ENCODE measurements around the gene LCTL. TPM values are rescaled to one million over a fixed set of nuclear protein-coding genes. Genes with fewer than 3 reads are reported as not detected.

Gene LCTL
- total and polyA plus RNA-seq, 2 donors (not counting 1 experiment from before 2014, with no cell fraction given), result 0.66 to 0.96 TPM

GRCh38 chr15:66613743-66614142 lies 47.9 kb upstream of the LCTL start:
- no peaks in the 10 kb centered on the region for H4K20me1 ChIP-seq (ENCODE audit: control insufficient read depth, extremely low read depth, insufficient read depth, low read length)
- TF ChIP-seq, protein P1, sequence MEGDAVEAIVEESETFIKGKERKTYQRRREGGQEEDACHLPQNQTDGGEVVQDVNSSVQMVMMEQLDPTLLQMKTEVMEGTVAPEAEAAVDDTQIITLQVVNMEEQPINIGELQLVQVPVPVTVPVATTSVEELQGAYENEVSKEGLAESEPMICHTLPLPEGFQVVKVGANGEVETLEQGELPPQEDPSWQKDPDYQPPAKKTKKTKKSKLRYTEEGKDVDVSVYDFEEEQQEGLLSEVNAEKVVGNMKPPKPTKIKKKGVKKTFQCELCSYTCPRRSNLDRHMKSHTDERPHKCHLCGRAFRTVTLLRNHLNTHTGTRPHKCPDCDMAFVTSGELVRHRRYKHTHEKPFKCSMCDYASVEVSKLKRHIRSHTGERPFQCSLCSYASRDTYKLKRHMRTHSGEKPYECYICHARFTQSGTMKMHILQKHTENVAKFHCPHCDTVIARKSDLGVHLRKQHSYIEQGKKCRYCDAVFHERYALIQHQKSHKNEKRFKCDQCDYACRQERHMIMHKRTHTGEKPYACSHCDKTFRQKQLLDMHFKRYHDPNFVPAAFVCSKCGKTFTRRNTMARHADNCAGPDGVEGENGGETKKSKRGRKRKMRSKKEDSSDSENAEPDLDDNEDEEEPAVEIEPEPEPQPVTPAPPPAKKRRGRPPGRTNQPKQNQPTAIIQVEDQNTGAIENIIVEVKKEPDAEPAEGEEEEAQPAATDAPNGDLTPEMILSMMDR (conservative IDR thresholded peaks at IDR 0.05 in 1 of 2, IDR thresholded peaks at IDR 0.05 in 1 of 2; ENCODE audit: low read depth in 1 of 2, low read length in 2 of 2), result no peak
- no peak for TF ChIP-seq EZH2 (IDR thresholded peaks at IDR 0.05; ENCODE audit: low read length, missing control alignments)
- peaks cover 8% of the 10 kb centered on the region for H3K4me1 ChIP-seq (ENCODE audit: control insufficient read depth, extremely low read depth, insufficient read depth, low read length)
- no peaks in the 10 kb centered on the region for H3K9me3 ChIP-seq (ENCODE audit: control insufficient read depth, insufficient read depth, low read depth, low read length)
- H3K36me3 ChIP-seq (ENCODE audit: control insufficient read depth, insufficient read depth, low read length), result no peaks in the 10 kb centered on the region
- H3K4me2 ChIP-seq (ENCODE audit: extremely low read depth, insufficient read depth, low read length), result no peak overlapping the region
- H2AFZ ChIP-seq (ENCODE audit: low read length), result no peak overlapping the region
- H3K9ac ChIP-seq (ENCODE audit: insufficient read depth, low read length), result no peak overlapping the region
- no peaks in the 10 kb centered on the region for H3K27me3 ChIP-seq (ENCODE audit: control insufficient read depth, insufficient read depth, low read length)
- no peak overlapping the region for H3K4me3 ChIP-seq (replicated peaks in 1 of 4; ENCODE audit: control extremely low read depth in 1 of 4, insufficient read depth in 1 of 4, low read depth in 3 of 4, low read length in 4 of 4)
- H3K27ac ChIP-seq (ENCODE audit: insufficient read depth, low read length), result no peak overlapping the region
- no peak for DNase-seq (ENCODE audit: low read depth in 2 of 2)
- no peaks in the 10 kb centered on the region for H3K79me2 ChIP-seq (ENCODE audit: control insufficient read depth, insufficient read depth, low read length)

- no peak overlapping the region for H2AFZ ChIP-seq (ENCODE audit: low read length)
Measured at GRCh38 chr15:66611257-66612053, 45.7 kb upstream of the LCTL start.

DNA sequence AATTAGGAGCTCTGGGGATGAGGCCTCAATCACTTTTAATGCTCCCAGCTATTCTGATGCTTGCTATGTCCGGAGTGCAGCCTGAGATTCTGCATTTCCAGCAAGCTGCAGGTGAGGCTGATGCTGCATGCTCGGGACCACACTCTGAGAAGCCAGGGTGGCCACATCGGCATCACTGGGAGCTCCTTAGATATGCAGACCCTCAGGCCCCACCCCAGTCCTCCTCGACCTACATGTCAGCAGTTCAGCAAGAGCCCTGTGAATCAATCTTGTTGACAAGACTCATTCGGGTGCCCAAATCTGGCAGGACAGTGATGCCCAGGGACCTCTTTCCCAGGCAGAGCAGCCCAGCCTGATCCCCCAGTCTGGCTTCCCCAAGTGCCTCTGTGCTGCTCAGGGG lies 44.1 kb upstream of the LCTL start:
- H4K20me1 ChIP-seq (ENCODE audit: control insufficient read depth, extremely low read depth, insufficient read depth, low read length), result no peaks in the 10 kb centered on the region
- no peak overlapping the region for H3K27ac ChIP-seq (ENCODE audit: insufficient read depth, low read length)
- DNase-seq (ENCODE audit: low read depth in 2 of 2), result no peak
- H3K36me3 ChIP-seq (ENCODE audit: control insufficient read depth, insufficient read depth, low read length), result no peaks in the 10 kb centered on the region
- H3K4me3 ChIP-seq (replicated peaks in 1 of 4; ENCODE audit: control extremely low read depth in 1 of 4, insufficient read depth in 1 of 4, low read depth in 3 of 4, low read length in 4 of 4), result no peak overlapping the region
- TF ChIP-seq EZH2 (IDR thresholded peaks at IDR 0.05; ENCODE audit: low read length, missing control alignments), result no peak
- TF ChIP-seq, protein P1 (conservative IDR thresholded peaks at IDR 0.05 in 1 of 2, IDR thresholded peaks at IDR 0.05 in 1 of 2; ENCODE audit: low read depth in 1 of 2, low read length in 2 of 2), result no peak
- H3K9me3 ChIP-seq (ENCODE audit: control insufficient read depth, insufficient read depth, low read depth, low read length), result no peaks in the 10 kb centered on the region
- no peak overlapping the region for H3K9ac ChIP-seq (ENCODE audit: insufficient read depth, low read length)
- H2AFZ ChIP-seq (ENCODE audit: low read length), result no peak overlapping the region
- no peaks in the 10 kb centered on the region for H3K27me3 ChIP-seq (ENCODE audit: control insufficient read depth, insufficient read depth, low read length)
- H3K4me2 ChIP-seq (ENCODE audit: extremely low read depth, insufficient read depth, low read length), result no peak overlapping the region
- no peaks in the 10 kb centered on the region for H3K79me2 ChIP-seq (ENCODE audit: control insufficient read depth, insufficient read depth, low read length)
- H3K4me1 ChIP-seq (ENCODE audit: control insufficient read depth, extremely low read depth, insufficient read depth, low read length), result no peaks in the 10 kb centered on the region

More at GRCh38 chr15:66611257-66612053, 45.7 kb upstream of the LCTL start:
- H4K20me1 ChIP-seq (ENCODE audit: control insufficient read depth, extremely low read depth, insufficient read depth, low read length), result no peaks in the 10 kb centered on the region
- H3K79me2 ChIP-seq (ENCODE audit: control insufficient read depth, insufficient read depth, low read length), result no peaks in the 10 kb centered on the region
- H3K4me2 ChIP-seq (ENCODE audit: extremely low read depth, insufficient read depth, low read length), result no peak overlapping the region
- no peak overlapping the region for H3K9ac ChIP-seq (ENCODE audit: insufficient read depth, low read length)
- H3K4me1 ChIP-seq (ENCODE audit: control insufficient read depth, extremely low read depth, insufficient read depth, low read length), result no peaks in the 10 kb centered on the region
- H3K4me3 ChIP-seq (replicated peaks in 1 of 4; ENCODE audit: control extremely low read depth in 1 of 4, insufficient read depth in 1 of 4, low read depth in 3 of 4, low read length in 4 of 4), result no peak overlapping the region
- no peaks in the 10 kb centered on the region for H3K36me3 ChIP-seq (ENCODE audit: control insufficient read depth, insufficient read depth, low read length)
- H3K27me3 ChIP-seq (ENCODE audit: control insufficient read depth, insufficient read depth, low read length), result no peaks in the 10 kb centered on the region
- TF ChIP-seq EZH2 (IDR thresholded peaks at IDR 0.05; ENCODE audit: low read length, missing control alignments), result no peak
- TF ChIP-seq, protein P1 (conservative IDR thresholded peaks at IDR 0.05 in 1 of 2, IDR thresholded peaks at IDR 0.05 in 1 of 2; ENCODE audit: low read depth in 1 of 2, low read length in 2 of 2), result no peak
- no peak for DNase-seq (ENCODE audit: low read depth in 2 of 2)
- H3K9me3 ChIP-seq (ENCODE audit: control insufficient read depth, insufficient read depth, low read depth, low read length), result no peaks in the 10 kb centered on the region
- H3K27ac ChIP-seq (ENCODE audit: insufficient read depth, low read length), result no peak overlapping the region

Measured in fibroblast of lung (primary cell).